ENCODE data around the gene UROC1. TPM values are rescaled to one million over a fixed set of nuclear protein-coding genes. Genes with fewer than 3 reads are reported as not detected.

The UROC1 gene
- total RNA-seq, 1 experiment from 2014 or later = not detected

DNA sequence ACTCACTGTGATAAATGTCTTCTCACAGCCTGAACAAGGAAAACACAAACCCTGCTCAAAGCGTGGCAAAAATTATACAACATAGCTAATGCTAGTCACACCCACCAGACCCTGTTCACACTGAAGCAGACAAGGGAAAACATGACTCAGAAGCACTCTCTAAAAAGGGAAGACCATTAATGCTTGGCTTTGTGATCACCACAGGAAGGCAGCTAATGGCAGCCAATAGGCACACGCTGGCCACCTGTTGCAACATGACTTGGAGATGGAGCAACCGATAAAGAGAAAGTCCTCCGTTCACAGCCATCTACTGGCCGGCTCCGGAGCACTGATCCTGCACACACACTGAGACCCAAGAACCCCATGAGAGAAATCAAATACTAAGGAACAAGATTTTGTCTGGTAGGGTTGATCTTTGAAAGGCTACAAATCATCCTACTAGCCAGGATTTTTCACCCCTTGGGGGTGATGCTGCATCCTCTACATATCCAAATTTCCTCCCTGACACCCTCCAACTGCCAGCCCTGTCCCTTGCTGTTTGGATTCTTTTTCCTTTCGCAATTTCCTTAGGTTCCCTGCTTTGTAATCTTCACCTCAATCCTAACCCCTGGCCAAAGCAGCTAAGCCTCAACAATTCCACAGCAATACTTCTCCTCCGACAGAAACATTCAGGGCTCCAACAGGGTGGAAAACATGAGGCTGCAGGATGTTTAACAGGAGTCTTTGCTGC lies 45.1 kb downstream of the UROC1 start:
- Histone ChIP-seq H4K20me1 (ENCODE audit: insufficient read depth) (peaks cover 35% of the 10 kb centered on the region), H2AFZ (no peak overlapping the region), H3K36me3 (ENCODE audit: low read depth) (peaks cover 32% of the 10 kb centered on the region), H3K9me3 (ENCODE audit: insufficient read depth, low read depth) (no peaks in the 10 kb centered on the region), H3K4me3 (peak overlapping the region; percentile 96), H3K9me2 (ENCODE audit: insufficient read depth) (no peaks in the 10 kb centered on the region), H3F3A (ENCODE audit: insufficient read depth, low read depth) (peaks cover 24% of the 10 kb centered on the region), H3K27me3 (ENCODE audit: insufficient read depth, low read depth) (no peaks in the 10 kb centered on the region), H3K4me2 (peak overlapping the region; percentile 91), H3K27ac (peak overlapping the region; percentile 87), H3K79me2 (ENCODE audit: low read depth) (peaks cover 72% of the 10 kb centered on the region), H3K4me1 (replicated peaks; ENCODE audit: insufficient read depth) (peaks cover 26% of the 10 kb centered on the region)
- TF ChIP-seq, protein P1, sequence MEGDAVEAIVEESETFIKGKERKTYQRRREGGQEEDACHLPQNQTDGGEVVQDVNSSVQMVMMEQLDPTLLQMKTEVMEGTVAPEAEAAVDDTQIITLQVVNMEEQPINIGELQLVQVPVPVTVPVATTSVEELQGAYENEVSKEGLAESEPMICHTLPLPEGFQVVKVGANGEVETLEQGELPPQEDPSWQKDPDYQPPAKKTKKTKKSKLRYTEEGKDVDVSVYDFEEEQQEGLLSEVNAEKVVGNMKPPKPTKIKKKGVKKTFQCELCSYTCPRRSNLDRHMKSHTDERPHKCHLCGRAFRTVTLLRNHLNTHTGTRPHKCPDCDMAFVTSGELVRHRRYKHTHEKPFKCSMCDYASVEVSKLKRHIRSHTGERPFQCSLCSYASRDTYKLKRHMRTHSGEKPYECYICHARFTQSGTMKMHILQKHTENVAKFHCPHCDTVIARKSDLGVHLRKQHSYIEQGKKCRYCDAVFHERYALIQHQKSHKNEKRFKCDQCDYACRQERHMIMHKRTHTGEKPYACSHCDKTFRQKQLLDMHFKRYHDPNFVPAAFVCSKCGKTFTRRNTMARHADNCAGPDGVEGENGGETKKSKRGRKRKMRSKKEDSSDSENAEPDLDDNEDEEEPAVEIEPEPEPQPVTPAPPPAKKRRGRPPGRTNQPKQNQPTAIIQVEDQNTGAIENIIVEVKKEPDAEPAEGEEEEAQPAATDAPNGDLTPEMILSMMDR (conservative IDR thresholded peaks at IDR 0.05) = no peak; the same call in 1 of the 2 replicates
- no peak for TF ChIP-seq EZH2 (IDR thresholded peaks at IDR 0.05; ENCODE audit: low read depth)
- peak; percentile 78 to 95 for DNase-seq
- TSS peak; percentile 41 for BruUV-seq (replicated peaks)
- POLR2A ChIA-PET (ENCODE audit: unreplicated experiment) = interaction anchor here (0.7 kb wide), 1 partner anchor 339 kb away, joined by 3 read pairs; no protein-coding TSS in a partner anchor
- CTCF ChIA-PET = interaction anchor here (0.5 to 1.4 kb wide), 5 partner anchors 80 to 1424 kb away, joined by 3 to 4 read pairs (median 4); no protein-coding TSS in a partner anchor
- intact Hi-C loops (cut with micrococcal nuclease; ENCODE audit: unreplicated experiment) = loop anchor here (2.0 to 10.0 kb wide), 3 partner anchors 188 to 1072 kb away; no protein-coding TSS in a partner anchor

DNA sequence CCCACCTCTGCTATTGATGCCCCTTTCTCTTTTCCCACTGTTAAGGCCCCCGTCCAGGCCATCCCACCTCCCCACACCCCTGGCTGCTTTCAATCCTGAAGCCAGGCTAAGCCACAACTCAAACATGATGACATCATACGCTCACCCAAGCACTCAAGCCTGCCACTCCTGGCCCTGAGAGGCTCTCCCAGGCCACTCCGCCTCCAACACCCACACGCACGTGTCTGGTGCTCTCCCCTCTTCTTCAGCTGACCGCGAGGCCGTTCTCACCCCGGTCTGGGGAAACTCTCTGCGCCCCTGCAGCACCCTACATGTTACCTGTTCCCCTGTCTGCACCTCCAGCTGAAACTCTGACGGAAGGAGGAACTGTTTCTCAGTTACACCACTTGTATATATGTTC lies 48.1 kb downstream of the UROC1 start:
- CTCF ChIA-PET = no interaction called here
- Histone ChIP-seq H3K27me3 (ENCODE audit: insufficient read depth, low read depth) (no peaks in the 10 kb centered on the region), H3K4me2 (no peak overlapping the region), H2AFZ (no peak overlapping the region), H3K4me3 (no peak overlapping the region), H3K9me3 (ENCODE audit: insufficient read depth, low read depth) (no peaks in the 10 kb centered on the region), H3K9me2 (ENCODE audit: insufficient read depth) (no peaks in the 10 kb centered on the region), H3K36me3 (ENCODE audit: low read depth) (peaks cover 42% of the 10 kb centered on the region), H3F3A (ENCODE audit: insufficient read depth, low read depth) (peaks cover 19% of the 10 kb centered on the region), H3K79me2 (ENCODE audit: low read depth) (peaks cover 72% of the 10 kb centered on the region), H3K27ac (no peak overlapping the region), H4K20me1 (ENCODE audit: insufficient read depth) (peaks cover 41% of the 10 kb centered on the region), H3K4me1 (replicated peaks; ENCODE audit: insufficient read depth) (peaks cover 26% of the 10 kb centered on the region)
- no peak for DNase-seq
- no peak for TF ChIP-seq EZH2 (IDR thresholded peaks at IDR 0.05; ENCODE audit: low read depth)
- TF ChIP-seq, protein P1 (conservative IDR thresholded peaks at IDR 0.05) = no peak
- no TSS peak for BruUV-seq (replicated peaks)
- POLR2A ChIA-PET (ENCODE audit: unreplicated experiment) = no interaction called here
- intact Hi-C loops (cut with micrococcal nuclease; ENCODE audit: unreplicated experiment) = no loop called here

DNA sequence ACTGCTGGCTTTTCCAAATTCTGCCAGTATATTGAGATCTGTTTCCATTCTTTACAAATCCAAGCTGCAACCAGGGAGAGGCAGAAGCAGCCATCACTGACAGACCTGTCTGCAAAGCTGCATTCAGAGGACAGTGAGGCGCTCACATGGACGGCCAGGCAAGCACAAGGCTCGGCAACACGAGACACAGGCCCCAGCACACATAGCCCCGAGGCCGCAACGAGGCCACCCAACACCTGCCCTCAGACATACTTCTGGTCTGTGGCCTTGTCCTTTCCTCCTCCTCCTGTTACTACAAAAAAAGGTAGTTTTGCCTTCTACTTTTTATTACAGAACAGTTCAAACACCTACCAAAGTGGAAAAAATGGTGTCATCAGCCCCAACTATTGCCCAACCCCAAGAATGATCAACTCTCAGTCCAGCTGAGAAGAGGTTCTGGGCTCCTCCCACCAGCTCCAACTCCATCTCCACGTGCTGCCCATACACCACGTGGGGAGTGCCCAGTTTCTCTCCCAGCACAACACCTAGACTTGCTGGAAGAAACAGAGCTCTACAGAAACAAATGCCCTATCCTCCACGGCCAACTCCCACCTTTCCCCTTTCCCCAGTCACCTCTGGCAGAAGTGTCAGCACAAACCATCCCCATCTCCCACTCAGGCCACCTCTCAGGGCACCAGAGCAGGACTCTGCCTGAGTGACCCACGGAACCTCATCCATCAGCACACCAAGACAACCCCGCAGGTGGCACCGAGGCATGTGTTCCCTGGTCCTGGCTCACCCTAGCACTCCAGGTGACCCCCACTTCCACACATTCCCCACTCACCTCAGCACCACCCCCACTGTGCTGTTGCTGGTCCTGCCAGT lies 49.3 kb downstream of the UROC1 start:
- peaks cover 14% of the 10 kb centered on the region for H3F3A ChIP-seq (ENCODE audit: insufficient read depth, low read depth)
- peaks cover 20% of the 10 kb centered on the region for H3K4me1 ChIP-seq (replicated peaks; ENCODE audit: insufficient read depth)
- intact Hi-C loops (cut with micrococcal nuclease; ENCODE audit: unreplicated experiment) = no loop called here
- H3K27me3 ChIP-seq (ENCODE audit: insufficient read depth, low read depth) = no peaks in the 10 kb centered on the region
- no peaks in the 10 kb centered on the region for H3K9me2 ChIP-seq (ENCODE audit: insufficient read depth)
- H3K4me2 ChIP-seq = no peak overlapping the region
- H3K9me3 ChIP-seq (ENCODE audit: insufficient read depth, low read depth) = no peaks in the 10 kb centered on the region
- CTCF ChIA-PET = no interaction called here
- POLR2A ChIA-PET (ENCODE audit: unreplicated experiment) = no interaction called here
- DNase-seq = no peak
- H3K79me2 ChIP-seq (ENCODE audit: low read depth) = peaks cover 59% of the 10 kb centered on the region
- H3K36me3 ChIP-seq (ENCODE audit: low read depth) = peaks cover 44% of the 10 kb centered on the region
- TF ChIP-seq, protein P1 (conservative IDR thresholded peaks at IDR 0.05) = no peak
- TF ChIP-seq EZH2 (IDR thresholded peaks at IDR 0.05; ENCODE audit: low read depth) = no peak
- no peak overlapping the region for H3K27ac ChIP-seq
- H3K4me3 ChIP-seq = no peak overlapping the region
- H4K20me1 ChIP-seq (ENCODE audit: insufficient read depth) = peaks cover 37% of the 10 kb centered on the region
- no TSS peak for BruUV-seq (replicated peaks)
- H2AFZ ChIP-seq = no peak overlapping the region

Measured in PC-9 (cell line).